ENCODE results near the gene GATC. TPM values are rescaled to one million over a fixed set of nuclear protein-coding genes. Genes with fewer than 3 reads are reported as not detected.

The GATC gene, protein sequence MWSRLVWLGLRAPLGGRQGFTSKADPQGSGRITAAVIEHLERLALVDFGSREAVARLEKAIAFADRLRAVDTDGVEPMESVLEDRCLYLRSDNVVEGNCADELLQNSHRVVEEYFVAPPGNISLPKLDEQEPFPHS
- total RNA-seq = 16.9 and 19.9 TPM in 2 replicates

DNA sequence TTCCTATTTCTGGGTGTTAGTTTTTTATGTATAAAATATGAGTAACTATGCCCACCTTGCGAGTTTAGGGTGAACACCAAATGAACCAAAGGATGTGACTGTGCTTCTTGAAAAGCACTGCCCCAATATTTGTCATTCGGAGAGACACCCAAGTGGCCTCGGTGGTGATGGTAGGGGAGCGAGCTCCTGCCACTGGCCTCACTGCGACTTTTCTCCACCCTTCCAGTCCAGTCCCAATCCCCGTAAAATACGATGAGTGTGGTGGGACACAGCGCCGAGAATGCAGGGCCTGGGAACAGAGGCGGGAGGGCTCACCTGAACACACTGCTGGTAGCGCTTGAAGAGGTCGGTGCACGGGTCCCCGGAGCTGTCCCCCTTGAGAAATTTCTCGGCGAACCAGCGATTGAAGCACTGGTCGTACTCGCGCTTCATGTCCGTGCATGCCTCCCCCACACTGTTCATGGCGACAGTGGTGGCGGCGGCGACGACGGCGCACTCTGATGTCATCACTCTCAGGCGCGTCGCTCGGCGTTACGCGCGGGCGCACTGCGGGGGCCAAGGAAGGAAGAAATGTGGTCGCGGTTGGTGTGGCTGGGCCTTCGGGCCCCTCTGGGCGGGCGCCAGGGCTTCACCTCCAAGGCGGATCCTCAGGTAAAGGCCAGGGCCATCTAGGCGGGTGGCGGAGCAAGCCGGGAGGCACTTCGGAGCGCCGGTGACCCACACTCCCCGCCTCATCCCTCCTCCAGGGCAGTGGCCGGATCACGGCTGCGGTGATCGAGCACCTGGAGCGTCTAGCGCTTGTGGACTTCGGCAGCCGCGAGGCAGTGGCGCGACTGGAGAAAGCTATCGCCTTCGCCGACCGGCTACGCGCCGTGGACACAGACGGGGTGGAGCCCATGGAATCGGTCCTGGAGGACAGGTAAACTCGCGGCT lies at the start of gene GATC, which contains the start of gene TRIAP1:
TSS of gene GATC (plus strand) at position 534 of the 933 bp plus-strand sequence. CDS start at position 571, 37 bp downstream.
TSS of gene TRIAP1 (minus strand) at position 474 of the 933 bp plus-strand sequence. CDS start at position 462, 12 bp downstream.
- DNase-seq (ENCODE audit: extremely low read depth, low read depth, low spot score) = no peak

DNA sequence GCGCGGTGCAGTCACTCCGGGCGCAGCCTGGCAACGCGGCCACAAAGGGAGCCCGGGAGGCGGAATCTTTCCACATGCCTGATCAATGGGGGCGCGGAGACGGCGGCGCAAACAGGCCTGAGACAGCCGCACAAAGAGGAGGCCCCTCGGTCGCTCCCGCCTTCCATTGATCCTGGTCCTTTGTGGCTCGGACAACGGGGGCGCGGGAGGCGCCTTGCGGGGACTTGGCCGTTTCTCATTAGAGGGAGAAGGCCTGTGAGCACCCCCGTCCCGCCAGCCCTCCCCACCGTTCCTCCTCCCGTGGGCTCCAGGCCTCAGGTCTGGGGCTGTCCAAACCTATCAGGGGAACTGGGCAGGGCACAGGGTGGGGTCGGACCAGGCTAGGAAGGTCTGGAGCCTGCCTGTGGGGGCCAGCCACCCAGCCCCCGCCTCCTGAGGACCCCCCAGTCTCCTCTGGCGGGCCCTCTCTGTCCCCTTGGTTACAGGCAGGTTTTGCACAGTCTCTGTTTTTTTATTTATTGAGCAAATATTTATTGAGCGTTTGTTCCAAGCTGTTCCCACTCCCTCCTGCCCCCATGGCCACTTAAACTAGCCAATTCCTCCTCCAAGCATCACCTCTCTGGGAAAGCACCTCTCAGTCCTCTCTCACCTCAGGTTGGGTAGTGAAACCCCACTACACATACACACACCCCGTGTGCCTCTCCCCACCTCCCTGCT lies 48.3 kb upstream of the GATC start:
- DNase-seq (ENCODE audit: extremely low read depth, low read depth, low spot score) = no peak

DNA sequence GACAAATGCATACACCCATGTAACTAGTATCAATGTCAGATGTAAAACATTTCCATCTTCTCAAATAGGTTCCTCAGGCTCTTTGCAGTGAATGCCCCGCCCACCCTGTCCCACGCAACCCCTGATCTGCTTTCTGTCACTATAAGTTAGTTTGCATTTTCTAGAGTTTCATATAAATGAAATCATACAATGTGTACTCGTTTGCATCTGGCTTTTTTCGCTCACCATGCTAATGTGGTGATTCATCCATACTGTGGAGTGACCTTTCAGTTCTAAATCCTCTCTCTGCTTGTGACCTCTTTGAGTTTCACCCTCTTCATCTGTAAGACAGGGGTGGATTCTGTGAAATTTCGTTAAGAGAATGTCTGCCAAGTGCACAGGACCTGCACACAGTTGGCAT lies 46.7 kb upstream of the GATC start:
- no peak for DNase-seq (ENCODE audit: extremely low read depth, low read depth, low spot score)

DNA sequence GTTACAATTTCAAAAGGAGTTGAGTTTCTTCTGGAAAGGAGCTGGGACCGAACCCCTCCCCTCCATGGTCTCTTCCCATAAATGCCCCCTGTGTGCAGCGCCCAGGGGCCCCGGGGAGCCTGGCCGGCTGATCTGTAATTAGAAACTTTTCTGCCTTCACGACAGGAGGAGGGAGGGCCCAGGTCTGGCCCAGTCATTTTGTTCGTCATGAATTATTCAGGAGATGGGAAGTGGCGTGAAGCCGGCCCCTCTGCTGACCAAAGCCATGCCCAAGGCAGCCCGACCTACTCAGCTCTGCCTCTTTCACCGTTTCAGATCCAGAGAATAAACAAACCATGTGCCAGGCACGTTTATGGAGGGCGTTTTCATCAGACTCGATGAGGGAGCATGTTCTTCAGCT lies 44.0 kb upstream of the GATC start:
- no peak for DNase-seq (ENCODE audit: extremely low read depth, low read depth, low spot score)

DNA sequence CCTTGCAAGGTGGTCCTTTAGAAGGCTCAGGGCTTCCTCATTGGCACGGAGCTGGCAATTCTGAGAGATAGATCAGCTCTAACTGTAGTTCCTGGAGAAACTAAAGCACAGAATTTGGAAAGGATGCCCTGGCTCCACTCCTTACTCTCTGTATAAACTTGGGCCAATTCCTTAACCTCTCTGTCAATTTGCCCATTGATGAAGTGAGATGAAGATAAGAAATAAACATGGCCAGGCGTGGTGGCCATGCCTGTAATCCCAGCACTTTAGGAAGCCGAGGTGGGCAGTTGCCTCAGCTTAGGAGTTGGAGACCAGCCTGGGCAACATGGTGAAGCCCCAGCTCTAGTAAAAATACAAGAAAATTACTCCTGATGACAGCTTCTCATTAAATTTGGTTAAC lies 42.4 kb upstream of the GATC start:
- DNase-seq (ENCODE audit: extremely low read depth, low read depth, low spot score) = no peak

DNA sequence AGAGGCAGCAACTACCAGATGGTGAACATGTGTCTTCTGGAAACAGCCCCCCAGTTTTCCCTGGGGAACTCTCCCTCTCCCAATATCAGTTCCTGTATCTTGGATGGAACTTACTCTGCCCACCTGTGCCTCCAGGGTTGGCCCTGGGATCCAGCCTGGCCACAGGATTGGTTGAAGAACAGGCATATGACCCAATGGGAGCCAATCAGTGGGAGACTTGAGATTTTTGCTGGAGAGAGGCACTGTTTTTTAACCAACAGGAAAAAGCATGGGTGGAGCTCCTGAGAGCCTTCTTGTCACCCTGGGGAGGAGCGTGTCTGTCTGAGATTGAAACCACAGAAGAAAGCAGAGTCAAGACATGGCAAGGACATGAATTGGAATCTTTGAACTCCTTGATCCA lies 42.0 kb upstream of the GATC start:
- no peak for DNase-seq (ENCODE audit: extremely low read depth, low read depth, low spot score)

DNA sequence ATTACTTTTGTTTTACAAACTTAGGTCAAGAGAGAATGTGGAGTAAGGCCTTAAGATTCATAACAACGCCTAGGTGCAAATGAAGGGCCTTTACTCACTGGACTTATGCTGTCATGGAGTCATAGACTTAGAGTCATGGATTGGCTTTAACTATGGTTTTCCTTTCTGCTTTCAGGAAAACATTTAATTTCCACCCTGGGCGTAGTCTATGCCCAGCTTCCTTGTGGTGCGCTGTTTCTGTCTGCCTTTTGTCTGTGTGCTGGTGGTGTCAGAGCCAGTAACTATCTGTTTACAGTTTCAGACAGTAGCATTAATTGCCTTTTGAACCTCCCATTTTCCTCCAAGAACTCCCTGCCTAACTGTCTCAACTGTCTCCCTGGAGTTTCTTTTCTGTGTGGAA lies 40.2 kb upstream of the GATC start:
- no peak for DNase-seq (ENCODE audit: extremely low read depth, low read depth, low spot score)

DNA sequence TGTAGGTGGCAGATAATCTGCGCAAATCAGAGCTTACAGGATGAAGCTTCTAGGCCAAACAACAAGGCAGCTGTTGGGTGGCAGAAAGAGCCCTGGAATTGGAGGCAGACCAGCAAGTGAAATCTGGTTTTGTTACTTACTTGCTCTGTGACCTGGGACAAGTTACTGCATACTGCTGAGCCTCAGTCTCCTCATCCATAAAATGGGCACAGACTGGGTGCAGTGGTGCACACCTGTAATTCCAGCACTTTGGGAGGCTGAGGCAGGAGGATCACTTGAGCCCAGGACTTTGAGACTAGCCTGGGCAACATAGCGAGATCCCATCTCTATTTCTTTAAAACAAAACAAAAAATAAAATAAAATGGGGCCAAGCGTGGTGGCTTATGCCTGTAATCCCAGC lies 39.7 kb upstream of the GATC start:
- DNase-seq (ENCODE audit: extremely low read depth, low read depth, low spot score) = no peak

DNA sequence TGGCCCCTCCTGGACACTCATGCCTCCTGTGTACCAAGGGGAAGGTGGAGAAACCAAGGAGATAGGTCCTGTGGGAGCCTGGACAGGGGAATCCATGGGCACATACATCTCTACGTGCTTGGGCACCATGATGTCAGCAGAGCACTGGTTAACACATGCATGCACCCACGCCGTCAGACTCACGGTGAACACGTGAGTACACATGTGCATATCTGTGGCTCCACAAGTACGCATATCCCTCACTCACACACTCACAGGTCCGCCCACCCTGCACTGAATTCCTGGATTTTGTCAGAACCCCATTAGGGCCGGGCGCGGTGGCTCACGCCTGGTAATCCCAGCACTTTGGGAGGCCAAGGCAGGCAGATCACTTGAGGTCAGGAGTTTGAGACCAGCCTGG lies 37.5 kb upstream of the GATC start:
- DNase-seq (ENCODE audit: extremely low read depth, low read depth, low spot score) = no peak

DNA sequence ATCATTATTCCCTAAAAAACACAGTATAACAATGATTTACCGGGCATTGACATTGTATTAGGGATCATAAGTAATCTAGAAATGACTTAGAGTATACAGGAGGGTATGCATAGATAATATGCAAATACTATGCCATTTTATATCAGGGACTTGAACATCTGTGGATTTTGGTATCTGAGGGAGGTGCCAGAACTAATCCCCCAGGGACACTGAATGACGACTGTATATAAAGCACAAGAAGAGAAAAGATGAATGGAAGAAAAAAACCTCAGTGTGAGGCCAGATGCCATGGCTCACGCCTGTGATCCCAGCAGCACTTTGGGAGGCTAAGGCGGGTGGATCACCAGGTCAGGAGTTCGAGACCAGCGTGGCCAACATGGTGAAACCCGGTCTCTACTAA lies 33.8 kb upstream of the GATC start:
- DNase-seq (ENCODE audit: extremely low read depth, low read depth, low spot score) = no peak

DNA sequence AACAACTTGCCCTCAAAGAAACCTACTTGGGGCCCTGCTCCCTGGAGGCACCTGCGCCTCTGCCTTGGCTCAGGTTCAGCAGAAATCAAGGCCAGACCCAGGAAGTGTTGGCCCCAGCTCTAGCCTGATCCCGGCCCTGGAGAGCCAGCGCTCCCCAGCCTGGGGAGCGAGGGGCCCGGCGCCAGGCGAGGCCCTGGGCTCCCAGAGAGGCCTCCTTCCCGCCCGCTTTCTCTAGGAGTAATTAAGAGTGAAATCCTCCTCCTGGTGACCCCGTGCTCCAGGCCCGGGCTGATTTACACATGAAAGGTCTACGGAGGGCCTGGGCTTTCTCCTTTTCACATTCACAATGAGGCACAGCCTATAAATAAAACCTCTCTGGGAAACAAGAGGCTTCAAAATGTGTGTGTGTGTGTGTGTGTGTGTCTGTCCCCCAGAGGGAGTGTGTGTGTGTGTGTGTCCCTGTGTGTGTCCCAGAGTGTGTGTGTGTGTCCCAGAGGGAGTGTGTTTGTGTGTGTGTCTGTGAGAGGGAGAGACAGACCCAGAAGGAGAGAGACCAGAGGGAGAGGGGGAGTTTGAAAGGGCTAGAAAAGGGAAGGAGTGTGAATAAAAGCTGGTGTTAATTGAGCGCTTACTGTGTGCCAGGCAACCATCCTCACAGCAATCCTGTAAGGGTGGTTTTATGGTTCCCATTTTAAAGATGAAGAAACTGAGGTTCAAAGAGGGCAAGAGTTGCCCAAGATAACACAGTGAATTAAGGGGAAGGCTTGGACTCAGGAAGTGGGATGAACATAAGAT lies 32.1 kb upstream of the GATC start:
- no peak for DNase-seq (ENCODE audit: extremely low read depth, low read depth, low spot score)

DNA sequence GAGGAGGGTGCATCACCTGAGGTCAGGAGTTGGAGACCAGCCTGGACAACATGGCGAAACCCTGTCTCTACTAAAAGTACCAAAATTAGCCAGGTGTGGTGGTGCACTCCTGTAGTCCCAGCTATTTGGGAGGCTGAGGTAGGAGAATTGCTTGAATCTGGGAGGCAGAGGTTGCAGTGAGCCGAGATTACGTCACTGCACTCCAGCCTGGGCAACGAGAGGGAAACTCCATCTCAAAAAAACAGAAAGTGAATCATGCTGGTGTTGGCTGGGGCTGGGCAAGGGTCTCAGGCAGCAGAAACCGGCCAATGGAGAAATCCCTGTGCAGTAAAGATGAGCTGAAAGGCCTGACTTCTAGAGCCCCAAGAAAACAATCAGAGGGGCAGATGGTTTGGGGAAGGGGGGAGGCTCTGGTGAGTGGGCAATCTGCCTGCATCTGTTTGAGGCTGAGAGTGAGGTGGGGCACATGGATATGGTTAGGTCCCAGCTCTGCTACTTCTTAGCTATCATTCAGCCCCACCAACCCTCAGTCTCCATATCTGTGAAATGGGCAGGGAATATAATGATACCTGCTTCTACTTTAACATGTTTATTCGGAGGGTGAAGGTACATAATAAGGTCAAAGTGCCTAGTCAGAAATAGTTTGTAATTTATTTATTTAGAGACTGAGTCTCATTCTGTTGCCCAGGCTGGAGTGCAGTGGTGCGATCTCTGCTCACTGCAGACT lies 29.6 kb upstream of the GATC start:
- no peak for DNase-seq (ENCODE audit: extremely low read depth, low read depth, low spot score)

DNA sequence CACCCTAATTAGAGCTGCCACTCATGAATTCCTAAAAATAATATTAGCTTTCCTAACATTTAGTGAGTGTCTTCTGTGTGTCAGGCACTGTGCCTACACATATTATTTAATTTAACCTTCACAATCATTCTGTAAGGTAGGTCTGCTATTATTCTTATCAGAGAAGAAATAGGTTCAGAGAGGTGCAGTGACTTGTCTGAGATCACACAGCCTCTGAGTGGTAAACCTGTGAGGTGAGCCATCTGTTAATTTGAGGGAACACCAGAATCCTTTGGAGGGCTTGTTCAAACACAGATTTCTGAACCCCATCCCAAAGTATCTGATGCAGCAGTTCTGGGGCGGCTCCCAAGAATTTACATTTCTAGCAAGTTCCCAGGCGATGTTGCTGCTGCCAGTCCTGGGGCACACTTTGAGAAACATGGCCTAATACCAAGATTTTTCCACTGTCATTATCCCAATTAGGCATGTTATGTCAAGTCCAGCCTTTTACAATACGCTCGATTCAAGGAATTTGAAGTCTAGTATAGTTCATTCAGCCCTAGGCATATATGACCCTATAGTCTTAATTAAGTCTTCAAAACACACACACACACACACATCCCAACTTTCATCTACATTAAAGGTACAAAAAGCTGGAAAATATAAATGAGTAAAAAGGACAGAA lies 28.2 kb upstream of the GATC start:
- DNase-seq (ENCODE audit: extremely low read depth, low read depth, low spot score) = no peak

DNA sequence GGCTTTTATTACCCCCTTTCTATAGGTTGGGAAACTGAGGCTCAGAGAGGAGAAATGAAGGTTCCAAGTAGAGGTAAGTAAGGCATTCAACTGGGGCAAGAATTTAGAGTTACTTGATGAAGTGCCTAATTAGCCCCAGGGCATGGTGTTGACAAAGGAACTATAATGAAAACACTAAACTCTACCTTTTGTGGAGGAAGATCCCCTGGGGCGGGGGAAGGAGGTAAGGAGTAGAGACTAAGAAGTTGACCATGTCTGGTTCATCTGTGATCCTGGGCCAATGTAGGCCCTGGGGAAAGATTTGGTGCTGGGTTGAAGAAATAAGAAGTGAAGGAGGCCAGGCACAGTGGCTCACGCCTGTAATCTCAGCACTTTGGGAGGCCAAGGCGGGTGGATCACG lies 24.5 kb upstream of the GATC start:
- no peak for DNase-seq (ENCODE audit: extremely low read depth, low read depth, low spot score)

DNA sequence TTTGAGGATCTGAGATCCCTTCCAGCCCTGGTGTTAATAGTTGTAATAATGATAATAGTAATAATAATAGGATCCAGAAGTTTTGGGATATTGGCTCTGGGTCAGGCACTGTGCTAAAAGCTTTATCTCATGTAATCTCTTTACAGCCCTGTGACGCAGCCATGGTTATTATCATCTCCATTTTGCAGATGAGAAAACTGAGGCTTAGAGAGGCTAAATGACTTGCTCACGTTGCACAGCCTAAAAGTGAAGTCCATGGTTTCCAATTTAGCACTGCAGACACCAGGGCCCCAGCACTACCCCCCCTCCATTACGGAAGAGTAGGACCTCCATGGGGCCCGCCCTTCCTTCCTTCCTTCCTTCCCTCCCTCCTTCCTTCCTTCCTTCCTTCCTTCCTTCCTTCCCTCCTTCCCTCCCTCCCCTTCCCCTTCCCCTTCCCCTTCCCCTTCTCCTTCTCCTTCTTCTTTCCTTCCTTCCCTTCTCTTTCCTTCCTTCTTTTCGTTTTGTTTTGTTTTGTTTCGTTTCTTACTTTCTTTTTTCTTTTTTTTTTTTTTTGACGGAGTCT lies 23.3 kb upstream of the GATC start:
- no peak for DNase-seq (ENCODE audit: extremely low read depth, low read depth, low spot score)

DNA sequence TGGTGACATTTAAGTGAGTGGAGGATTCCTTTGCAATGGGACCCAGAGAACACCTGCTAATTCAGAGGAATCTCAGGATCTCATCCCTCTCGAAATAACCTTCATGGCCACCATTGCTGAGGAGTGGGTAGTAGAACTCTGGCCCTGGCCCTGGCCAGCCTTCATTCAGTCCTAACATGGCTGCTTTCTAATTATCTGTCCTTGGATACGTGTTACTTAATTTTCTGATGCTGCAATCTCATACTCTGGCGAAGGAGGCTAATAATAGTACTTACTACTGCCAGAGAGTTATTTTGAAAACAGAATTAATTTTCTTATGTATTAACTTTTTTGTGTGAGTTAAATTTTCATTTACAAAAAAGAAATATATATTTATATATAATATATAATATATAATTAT lies 20.4 kb upstream of the GATC start:
- no peak for DNase-seq (ENCODE audit: extremely low read depth, low read depth, low spot score)

DNA sequence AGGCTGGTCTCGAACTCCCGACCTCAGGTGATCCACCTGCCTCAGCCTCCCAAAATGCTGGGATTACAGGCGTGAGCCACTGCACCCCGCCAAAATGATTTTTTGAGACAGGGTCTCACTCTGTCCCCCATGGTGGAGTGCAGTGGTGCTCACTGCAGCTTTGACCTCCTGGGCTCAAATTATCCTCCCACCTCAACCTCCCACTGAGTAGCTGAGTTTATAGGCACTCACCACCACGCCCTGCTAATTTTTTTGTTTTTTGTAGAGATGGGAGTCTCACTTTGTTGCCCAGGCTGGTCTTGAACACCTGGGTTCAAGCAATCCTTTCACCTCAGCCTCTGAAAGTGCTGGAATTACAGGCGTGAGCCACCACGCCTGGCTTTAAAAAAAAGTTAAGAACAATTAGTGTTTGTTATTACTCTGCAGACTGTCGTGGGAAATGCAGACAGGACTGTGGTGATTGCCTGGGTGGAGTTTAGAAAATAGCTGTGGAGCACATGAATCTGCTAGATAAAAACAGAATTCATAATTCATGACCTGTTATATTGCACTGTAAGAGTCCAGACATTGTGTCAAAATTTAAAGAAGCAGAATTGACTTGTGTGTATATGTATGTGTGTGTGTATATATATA lies 17.5 kb upstream of the GATC start:
- no peak for DNase-seq (ENCODE audit: extremely low read depth, low read depth, low spot score)

DNA sequence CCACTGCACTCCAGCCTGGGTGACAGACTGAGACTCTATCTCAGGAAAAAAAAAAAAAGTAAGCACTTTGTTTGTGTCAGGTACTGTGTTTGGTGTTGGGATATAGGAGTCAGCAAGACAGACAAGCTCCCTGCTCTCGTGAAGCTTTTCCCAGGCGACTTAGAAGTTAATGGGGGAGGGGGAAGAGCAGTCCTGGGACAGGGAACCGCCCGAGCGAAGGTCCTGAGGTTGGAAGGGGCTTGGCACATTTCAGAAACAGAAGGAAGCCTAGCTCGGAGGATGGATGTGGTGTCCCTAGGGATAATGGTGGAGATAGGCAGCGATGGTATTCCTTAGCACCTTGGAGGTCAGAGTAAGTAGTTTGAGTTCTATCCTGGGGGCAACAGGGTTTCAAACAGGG lies 16.9 kb upstream of the GATC start:
- DNase-seq (ENCODE audit: extremely low read depth, low read depth, low spot score) = no peak
